T-helper 22 cell (primary cell): ENCODE measurements around the gene TRPV2.

Experiments used
- DNase-seq: peaks from one replicate; pipeline ENCODE4 v3.0.0-alpha.2; 2020; ENCODE audit warnings: low read depth

TRPV2 gene

DNA sequence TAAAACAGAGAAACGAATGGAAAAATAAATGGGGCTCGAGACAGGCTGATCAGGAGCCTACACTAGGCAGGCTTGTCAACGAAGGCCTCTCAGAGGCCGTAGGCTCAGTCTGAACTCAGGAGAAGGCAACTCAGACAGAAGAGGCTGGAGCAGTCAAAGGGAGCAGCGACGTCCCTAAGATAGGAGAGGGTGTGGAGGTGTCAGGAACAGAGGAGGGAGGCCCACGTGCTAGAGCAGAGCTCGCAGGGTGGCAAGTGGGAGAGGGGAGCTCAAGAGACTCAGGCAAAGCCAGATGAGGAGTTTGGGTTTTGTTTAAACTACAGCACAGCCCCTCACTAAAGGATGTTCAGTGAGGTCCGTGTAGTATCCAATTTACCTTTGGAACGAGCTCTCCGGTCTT lies 43.9 kb downstream of the TRPV2 start:
- no peak for DNase-seq

DNA sequence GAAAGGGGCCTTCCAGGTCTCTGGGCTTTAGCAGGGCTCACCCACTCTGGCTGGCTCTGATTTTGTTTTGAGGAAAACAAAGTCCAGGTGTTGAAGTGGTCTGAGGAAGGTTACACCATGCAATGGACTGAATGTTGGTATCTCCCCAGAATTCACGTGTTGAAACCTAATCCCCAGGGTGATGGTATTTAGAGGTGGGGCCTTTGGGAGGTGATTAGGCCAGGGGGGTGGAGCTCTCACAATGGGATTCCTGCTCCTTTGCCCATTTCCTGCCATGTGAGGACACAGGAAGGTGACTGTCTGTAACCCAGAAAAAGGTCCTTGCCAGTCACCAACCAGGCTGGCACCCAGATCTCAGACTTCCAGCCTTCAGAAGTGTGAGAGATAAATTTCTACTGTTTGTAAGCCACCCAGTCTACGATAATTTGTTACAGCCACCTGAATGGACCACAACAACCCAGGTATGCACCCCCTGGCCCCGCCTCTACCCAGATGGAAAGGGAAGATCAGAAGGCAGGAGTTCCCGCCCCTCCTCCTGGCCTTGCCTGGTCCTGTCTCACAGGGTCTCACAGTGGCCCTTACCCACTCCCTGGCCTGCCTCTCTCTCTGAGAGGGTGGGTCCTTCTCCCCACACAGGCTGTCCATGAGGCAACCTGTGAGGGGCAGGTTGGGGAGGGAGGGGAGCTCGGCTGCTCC lies 44.6 kb downstream of the TRPV2 start:
- DNase-seq: no peak

DNA sequence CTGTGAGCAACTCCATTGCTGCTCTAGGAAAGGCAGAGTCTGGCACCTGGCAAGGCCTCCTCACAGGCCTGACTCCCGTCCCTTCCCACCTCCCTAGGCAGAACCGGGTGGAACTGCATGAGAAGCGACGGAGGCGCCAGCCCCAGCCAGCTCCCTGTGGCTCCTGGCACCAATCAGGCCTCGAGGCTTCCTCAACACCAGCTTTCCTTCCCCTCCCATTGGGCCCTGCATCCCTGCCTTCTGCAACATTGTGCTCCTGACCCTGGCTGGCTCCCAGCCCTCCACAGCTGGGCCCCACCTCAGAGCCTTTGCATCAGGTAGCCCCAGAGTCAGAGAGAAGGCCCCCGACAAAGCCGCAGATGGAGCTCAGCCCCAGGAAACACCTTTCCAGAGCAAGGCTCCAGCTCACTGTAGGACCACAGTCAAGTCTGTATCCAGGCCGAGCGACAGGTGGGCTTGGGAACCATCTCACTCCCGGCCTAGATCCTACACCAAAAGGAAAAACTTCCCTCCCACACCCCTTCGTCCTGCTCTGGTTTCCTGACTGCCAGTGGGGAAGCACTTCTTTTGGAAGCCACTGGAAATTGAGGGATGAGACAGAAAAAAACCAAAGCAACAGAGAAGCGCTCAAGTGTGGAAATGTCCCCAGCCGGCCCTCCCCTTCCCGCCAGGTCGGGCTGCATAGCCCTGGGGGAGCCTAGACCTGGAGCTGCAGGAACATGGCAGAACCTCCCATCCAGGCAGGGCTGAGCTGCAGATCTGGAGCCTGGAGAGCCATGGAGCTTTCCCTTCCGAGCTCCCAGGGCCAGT lies 45.6 kb downstream of the TRPV2 start:
- no peak for DNase-seq

DNA sequence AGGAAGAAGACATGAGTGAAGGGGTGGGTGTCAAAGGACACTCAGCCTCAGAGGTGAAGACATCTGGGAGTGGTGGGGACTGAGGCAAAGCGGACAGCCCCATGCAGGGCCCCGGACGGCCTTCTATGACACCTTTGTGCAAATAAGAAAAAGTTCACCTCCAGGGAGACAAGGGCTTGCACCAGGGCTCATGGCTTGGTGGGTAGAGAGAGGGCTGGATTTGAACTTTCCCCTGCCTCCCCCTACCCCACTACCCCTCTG lies 46.2 kb downstream of the TRPV2 start:
- DNase-seq: no peak

DNA sequence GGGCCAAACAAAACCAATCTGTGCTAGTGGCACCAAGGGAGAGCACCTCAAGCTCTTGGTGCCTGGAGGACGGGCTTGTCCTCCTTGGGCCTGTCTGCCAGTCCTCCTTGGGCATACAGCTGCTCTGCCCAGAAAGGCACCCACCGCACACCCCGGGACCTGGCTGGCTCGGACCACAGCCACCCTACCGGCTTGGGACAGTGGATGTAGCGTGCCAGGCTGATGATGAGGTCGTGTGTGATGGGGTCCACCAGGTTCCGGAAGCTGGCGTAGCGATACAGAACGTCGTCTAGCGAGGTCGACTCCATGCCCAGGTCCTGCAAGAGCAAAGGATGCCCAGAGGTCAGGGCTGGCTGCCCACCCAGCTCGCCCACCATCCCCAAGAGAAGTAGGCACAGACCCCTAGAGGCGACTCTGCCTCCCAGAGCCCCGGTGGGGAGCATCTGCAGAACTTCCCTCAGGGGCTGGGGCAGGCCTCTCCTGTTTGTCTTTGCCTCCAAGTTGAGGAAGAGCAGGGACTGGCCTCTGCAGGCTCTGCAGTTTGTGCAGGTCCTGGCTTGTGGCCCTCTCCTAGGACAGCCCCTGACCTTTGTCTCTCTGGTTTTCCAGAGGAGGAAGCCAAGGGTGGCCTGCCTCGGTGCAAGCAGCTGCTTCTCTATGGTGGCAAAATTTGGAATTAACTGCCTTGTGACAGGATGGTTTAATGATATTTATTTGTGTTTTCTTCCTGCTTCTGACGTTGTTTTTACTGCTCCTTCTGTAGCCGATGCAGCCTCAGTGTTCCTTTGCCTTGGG lies 46.9 kb downstream of the TRPV2 start:
- no peak for DNase-seq

DNA sequence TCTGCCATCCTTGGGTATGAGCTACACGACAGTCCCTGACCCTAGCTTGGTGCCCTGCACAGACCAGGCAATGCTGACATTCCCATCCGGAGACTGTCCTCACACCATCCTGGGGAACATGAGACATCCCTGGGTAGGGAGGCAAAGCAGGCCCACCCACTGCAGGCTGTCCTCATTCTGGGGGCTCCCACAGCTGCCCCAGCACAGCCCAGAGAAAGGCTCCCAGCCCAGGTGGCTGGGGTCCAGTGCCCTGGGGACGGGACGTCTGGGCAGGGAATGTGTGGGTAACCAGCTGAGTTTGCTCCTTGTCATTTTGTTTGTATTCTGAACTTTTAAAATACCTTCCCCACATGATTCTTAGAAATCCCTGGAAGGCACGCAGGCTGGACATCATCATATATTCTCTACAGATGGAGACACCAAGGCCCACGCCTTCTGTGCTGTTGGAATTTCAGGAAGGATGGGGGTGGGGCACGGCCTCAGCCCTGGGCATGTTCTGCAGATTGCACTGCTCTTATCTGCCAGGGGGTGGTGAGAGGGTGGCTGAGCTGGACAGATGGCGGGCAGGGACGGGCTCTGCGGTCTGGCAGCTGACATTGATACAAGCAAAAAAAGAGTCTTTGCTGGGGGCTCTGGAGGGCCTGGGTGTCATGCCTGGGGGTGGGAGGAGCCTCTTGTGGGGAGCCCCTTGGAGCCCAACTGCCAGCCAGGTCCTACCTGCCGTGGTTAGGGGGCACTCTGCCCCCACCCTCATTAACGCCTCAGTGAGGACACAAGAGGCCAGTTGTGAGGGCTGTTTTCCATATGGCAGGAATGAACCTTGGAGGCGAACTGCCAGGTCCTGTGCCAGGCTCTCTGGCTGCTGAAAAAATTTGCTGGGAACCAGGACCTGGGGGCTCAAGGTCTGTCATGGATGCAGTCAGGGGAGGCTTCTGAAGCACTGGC lies 48.3 kb downstream of the TRPV2 start:
- DNase-seq: no peak

DNA sequence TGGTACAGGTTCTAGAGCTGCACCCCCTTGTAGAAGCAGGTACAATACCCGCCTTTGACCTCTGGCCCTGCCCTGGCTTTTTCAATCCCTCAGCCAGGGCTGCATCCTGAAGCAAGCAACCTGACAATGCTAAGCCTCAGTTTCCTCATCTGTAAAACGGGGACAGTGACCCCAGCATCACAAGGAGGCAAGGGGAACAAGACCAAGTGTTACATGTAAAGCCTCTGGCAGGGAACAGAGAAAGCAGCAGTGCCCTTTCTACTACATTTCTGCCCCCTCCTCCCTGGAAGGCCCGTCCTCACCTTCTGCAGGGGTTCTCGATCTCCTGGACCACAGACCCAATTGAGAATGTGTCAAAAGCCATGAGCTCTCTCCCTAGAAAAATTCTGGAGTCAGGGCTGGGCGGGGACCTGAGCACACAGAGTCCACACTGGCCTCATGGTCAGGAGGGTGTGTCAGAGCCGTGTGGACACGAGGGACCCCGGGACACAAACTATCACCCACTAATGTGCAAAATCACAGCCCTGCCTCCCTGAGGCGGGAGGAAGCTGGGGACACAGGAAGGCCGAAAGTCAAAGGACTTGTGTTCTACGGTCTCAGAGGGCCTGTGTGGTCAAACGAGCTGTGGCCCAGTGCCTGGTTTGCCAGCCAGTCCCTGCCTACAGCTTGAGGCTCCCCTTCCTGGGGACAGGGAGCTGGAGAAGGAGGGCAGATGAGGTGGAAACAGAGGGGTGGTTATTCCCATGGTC lies 49.1 kb downstream of the TRPV2 start:
- no peak for DNase-seq

DNA sequence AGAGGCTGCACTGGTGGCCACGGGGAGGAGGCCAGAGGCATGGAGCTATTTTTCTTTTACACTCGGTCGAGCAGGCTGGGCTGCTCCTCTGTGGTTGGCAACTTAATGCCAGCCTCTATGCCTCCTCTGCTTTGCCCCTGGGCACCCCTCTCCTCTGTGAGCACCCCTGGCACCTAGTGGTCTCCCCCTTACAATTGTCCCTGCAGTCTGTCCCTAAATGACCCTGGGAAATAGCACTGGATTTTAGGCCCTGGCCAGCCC lies 49.6 kb downstream of the TRPV2 start:
- no peak for DNase-seq

DNA sequence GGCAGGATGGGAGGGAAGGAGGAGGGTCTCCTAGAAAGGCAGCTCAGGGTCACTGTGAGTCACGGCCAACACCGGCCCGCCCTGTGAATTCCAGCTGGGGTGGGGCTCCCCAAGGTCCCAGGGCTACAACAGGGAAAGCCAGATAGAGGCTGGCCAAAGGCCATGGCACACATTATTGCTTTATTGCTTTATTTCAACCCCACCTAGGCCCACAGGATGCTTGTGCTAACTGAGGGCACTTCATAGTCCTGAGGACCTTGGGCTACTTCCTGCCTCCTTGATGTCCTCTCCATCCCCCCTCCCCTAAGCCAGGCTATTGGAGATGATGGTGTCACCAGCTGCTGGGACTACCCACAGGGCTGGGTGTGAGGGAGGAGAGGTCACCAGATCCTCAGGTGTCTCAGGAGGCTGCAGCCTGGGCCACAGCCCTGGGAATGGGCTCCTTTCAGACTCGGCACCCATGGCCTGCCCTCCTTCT lies 50.5 kb downstream of the TRPV2 start:
- no peak for DNase-seq

DNA sequence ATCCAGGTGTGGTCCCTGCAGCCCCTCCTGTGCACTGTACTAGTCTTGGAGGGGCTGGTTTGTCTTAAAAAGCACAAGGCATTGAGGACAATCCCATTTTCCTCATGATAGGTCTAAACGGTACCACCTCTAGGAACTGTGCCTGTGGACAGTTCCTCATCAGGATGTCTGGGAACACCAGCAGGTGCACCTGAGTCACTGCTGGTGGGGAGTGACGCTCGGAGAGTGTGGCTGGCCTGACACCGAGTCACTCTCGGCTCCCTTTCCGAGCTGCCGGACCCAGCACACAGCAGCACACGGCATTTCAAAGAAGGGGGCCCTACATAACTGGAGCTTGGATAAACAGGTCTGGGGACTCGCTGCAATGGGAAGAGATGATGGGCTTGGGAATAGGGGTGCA lies 51.0 kb downstream of the TRPV2 start:
- no peak for DNase-seq

DNA sequence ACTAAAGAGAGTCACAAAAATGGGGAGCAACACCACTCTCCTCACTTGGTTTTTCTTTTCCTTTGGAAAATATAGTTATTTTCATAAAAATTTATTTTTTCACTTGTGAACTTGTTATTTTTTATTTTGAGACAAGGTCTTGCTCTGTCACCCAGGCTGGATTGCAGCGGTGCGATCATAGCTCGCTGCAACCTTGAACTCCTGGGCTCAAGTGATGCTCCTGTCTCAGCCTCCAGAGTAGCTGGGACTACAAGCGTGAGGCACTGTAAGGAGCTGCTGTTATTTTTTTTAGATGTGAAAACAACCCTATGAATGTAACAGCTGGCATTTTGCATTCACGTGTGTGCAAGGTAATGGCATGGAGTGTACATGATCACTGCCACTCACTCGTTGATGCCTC lies 51.7 kb downstream of the TRPV2 start:
- no peak for DNase-seq

DNA sequence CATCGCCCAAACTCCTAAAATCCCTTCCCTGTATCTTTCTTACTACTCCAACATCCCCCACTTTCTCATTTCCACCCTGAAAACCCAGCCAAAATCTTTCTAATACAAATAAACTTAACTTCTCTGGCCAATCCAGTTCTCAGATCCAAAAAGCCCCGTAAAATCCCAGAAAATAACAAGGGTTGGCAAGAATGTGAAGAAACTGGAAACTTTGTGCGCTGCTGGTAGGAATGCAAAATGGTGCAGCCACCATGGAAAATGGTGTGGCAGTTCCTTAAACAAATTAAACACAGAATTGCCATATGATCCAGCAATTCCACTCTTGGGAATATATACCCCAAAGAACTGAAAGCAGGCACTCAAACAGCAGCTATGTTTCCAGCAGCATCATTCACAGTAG lies 52.5 kb downstream of the TRPV2 start:
- no peak for DNase-seq

DNA sequence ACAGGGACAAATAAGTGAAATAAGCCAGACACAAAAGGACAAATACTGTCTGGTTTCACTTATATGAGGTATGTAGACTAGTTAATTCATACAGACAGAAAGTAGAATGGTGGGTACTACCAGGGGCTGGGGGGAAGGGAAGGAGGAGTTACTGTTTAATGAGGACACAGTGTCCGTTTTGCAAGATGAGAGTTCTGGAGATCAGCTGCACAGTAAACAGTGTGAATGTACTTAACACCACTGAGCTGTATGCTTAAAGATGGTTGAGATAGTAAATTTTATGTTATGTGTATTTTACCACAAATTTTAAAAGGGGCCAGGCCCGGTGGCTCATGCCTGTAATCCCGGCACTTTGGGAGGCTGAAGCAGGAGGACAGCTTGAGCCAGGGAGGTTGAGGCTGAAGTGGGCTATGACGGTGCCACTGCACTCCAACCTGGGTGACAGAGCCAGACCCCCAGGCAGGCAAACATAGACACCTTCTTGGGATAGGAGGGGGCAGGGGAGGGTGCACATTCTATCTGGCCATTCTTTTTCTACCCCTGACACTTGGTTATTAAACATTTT lies 53.1 kb downstream of the TRPV2 start:
- no peak for DNase-seq

DNA sequence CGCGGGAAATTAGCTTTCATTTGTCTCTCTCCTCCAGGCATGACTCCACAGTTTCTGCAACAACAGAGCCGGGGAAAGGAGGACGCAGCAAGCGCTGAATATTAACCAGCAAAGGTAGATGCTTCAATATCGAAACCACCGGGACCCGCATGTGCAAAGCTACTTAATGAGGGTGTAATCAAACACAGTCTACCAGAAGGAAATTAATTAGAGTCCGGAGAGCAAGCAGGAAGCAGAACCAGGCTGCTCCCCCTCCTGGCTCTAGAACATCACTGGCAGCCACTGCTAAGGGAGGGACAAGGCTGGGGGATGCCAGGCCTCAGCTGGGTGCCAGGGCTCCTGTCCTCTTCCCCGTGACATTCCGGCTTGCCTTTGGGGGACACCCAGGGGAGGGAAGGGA lies 54.9 kb downstream of the TRPV2 start:
- DNase-seq: no peak

DNA sequence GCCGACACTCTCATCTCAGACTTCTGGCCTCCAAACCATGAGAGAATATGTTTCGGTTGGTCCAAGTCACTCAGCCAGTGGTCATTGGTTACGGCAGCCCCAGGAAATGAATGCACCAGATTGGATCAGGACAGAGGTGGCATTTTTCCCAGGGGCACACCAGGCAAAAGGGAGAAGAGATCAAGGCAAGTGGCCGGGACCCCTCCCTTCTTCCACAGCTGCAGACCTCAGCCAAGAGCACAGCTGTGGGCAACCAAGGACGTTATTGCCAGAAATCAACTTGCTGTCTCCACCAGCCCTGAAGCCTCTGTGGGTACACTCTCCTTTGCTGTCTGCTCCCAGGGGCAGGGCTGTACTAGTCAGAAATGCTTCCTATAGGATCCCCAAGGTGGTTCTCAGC lies 55.9 kb downstream of the TRPV2 start:
- DNase-seq: no peak

DNA sequence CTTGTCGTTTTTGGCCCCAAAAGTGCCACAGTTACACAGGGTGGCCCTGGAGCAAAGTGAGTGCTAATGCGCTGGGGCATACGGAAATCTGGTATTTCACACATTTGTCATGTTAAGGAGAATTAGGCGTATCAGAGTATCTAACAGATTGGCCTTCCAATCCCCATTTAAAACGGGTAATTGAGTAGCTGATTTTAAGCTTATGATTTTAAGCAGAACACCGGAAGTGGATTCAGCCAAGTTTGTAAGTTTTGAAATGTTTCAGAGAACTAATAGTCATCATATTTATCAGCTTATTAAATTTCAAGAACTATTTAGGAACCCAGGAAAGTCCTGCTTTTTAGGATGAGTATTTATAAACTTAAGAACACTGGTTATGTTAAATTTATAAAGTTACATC lies 57.2 kb downstream of the TRPV2 start:
- no peak for DNase-seq

DNA sequence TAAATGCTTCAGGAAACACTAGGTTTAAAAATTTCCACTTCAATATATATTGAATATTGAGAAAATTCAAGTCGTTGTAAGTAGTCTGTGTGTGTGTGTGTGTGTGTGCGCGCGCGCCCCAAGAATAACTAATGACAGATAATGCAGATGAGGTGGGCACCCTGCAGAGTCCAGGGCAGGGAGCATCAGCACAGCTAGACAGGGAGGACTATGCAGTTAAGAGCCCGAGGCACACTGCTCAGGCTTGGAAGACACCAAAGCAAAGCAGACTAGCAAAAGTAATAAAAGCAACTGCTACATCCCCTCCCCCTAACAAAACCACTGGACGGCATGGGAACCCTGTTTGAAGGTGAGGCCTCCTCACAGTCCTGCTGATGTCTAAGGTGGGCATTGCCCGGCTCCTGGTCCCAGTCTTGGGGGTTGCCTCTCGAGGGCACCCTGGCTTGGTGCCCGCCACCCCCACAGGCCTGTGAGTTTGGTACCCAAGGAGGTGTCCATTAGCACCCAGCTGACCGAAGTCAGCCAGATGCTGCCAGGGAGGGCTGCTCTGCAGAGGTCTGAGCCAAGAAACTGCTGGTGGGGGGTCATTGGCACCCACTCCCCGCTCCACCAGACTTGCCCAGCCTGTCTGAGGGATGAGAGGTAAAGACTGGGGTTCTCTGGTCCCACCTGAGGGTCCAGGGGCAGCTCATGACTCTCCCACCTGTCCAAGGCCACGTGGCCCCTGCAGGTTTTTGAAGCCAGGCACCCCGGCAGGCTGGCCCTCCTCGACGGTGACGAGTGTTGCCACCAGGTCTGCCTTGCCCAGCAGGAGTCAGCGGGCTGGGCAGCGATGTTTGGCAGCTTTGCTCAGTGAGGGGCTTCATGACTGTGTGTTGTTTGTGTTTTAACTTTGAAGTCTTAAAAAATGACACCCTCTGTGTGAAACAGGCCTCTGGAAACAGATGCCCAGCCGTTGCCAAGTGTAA lies 58.0 kb downstream of the TRPV2 start:
- no peak for DNase-seq

DNA sequence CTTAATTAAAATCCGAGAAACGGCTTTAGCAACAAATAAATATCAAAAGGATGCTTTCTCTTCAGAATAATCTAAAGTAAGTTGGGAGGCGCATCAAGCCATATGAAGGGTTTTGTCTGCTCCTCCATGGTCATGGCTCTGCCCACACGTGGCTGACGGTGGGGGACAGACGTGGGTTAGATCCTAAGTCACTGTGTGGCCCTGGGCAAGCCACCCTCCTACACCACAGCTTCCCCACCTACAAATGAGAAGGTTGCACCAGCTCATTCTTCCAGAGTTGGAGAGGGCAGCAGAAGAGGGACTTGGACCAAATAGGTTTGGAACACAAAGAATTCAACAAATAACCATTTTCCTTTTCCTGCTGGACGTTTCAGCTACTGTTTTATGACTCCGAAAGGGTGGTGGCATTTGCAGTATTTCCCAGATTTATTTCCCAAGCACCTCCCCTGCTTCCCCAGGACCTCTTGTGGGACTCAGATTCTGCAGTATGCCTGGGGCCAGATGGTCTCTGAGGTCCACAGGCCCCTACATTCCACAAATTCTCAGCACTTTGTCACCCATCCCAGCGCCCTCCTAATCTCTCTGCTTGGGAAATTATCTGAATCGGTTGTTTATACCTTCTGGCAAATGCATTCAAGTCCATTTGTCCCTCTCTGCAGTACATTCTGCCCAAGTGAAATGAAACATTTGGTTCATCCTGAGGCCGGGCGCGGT lies 58.8 kb downstream of the TRPV2 start:
- no peak for DNase-seq

DNA sequence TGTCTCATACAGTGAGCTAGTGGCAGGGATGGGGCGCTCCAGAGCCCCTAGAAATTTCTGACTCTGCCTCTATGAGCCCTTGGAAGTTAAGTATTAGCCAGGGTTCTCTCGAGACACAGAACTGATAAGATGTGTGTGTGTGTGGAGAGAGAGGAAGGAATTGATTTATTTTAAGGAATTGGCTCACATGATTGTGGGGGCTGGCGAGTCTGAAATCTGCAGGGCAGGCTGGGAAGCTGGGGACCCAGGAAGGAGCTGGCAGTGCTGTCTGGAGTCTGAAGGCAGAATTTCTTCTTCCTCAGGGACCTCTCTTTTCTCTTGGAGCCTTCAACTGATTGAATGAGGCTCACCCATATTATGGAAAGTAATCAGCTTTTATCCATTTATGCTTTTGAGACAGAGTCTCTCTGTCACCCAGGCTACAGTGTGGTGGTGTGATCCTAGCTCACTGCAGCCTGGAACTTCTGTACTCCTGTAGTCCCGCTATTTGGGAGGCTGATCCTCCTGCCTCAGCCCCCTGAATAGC lies 59.9 kb downstream of the TRPV2 start:
- no peak for DNase-seq
